Activated B cell treated with CpG ODN at 0.5 μM for 24 hours (primary cell): ENCODE measurements around the gene TRMT1. TPM values are rescaled to one million over a fixed set of nuclear protein-coding genes. Genes with fewer than 3 reads are reported as not detected.

Source experiments
- ATAC-seq: fragments of 200-7000 bp; cut with Tn5 transposase; one replicate; pipeline ENCODE4 v1.10.0; 2021; ENCODE audit warnings: low read depth, mild to moderate bottlenecking, moderate library complexity
- CTCF ChIA-PET: fragments of 350-600 bp; sonication (Branson Sonifier 250); formaldehyde crosslinking; loops from one replicate; lab custom pipeline; 2021; ENCODE audit warnings: antibody characterized with exemption; lab: Charles Lee
- POLR2A ChIA-PET: fragments of 350-600 bp; sonication (Branson Sonifier 250); formaldehyde crosslinking; loops from one replicate; lab custom pipeline; 2021; ENCODE audit warnings: antibody characterized with exemption; lab: Charles Lee
- DNase-seq: peaks from one replicate; pipeline ENCODE4 v3.0.0; 2022
- H3K27ac Mint-ChIP-seq: one replicate; pipeline ENCODE4 v1.8.0; 2020; ENCODE audit warnings: mixed read lengths
- H3K27me3 Mint-ChIP-seq: one replicate; pipeline ENCODE4 v1.8.0; 2021; ENCODE audit warnings: mixed read lengths
- H3K36me3 Mint-ChIP-seq: one replicate; pipeline ENCODE4 v1.8.0; 2021; ENCODE audit warnings: low read depth, mixed read lengths
- H3K4me1 Mint-ChIP-seq: one replicate; pipeline ENCODE4 v1.8.0; 2021; ENCODE audit warnings: mixed read lengths
- H3K4me3 Mint-ChIP-seq: one replicate; pipeline ENCODE4 v1.8.0; 2020; ENCODE audit warnings: mild to moderate bottlenecking, mixed read lengths
- H3K9me3 Mint-ChIP-seq: one replicate; pipeline ENCODE4 v1.8.0; 2020; ENCODE audit warnings: mixed read lengths
- CTCF ChIP-seq: fragments of 200-600 bp; IDR thresholded peaks from one replicate; pipeline ENCODE4 v1.8.0; 2022; ENCODE audit warnings: antibody characterized with exemption, mild to moderate bottlenecking
- intact Hi-C: fragments of 100-400 bp; cut with micrococcal nuclease; formaldehyde crosslinking; loops from one replicate; pipeline ENCODE4 v1.15.1; 2024
- total RNA-seq: library from RNA; stranded (reverse); gene quantifications from 2 replicates; pipeline ENCODE4 v1.2.3, GENCODE V29; 2022

Gene TRMT1
- total RNA-seq, 1 donor from 2014 or later, result 113 TPM

DNA sequence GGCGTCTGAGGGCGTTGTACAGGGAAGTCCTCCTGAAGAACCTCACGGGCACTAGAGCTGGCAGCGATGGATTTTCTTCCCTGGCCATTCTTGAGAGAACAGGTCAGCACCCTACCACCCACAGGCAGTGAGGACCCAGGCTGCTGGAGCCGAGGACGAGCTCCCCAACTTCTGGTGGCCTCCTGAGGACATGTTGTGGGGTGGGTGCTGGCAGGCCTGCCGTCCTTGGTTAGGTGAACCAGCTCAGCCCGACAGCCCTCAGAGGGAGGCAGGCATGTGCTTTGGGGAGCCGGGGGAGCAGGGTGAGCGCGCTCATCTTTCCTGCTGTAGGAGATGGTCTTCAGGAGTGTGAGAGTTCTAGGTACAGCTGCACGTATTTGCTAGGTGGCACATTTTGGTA, 29.2 kb downstream of the TRMT1 start:
- Mint-ChIP-seq H3K27ac (no peak overlapping the region), H3K4me1 (no peaks in the 10 kb centered on the region), H3K4me3 (no peak overlapping the region), H3K27me3 (peaks cover 6% of the 10 kb centered on the region), H3K9me3 (no peaks in the 10 kb centered on the region), H3K36me3 (no peaks in the 10 kb centered on the region)
- ChIA-PET POLR2A (interaction anchor here (0.6 kb wide), 1 partner anchor 90 kb away, joined by 8 read pairs; no protein-coding TSS in a partner anchor), CTCF (no interaction called here)
- TF ChIP-seq CTCF, result no peak
- ATAC-seq (no peak), DNase-seq (no peak)
- intact Hi-C loops, result no loop called here

DNA sequence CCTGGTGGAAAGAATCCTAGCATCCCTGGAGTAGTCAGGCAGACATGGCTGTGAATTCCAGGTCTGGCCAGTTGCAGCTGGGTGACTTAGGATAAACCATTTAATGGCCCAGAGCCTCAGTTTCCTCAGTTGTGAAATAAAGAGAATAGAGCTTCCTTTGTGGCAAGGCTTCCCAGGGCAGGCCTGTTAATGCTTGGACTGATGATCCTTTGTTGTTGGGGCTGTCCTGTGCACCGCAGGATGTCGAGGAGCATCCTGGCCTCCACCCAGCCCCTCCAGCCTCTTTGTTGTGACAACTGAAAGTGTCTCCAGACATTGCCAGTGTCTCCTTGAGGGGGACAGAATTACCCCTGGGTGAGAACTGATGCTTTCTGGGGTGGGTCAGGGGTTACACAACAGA, 30.2 kb downstream of the TRMT1 start:
- TF ChIP-seq CTCF, result no peak
- Mint-ChIP-seq H3K36me3 (no peaks in the 10 kb centered on the region), H3K4me1 (no peaks in the 10 kb centered on the region), H3K9me3 (no peaks in the 10 kb centered on the region), H3K27ac (no peak overlapping the region), H3K27me3 (peaks cover 6% of the 10 kb centered on the region), H3K4me3 (no peak overlapping the region)
- ChIA-PET POLR2A (interaction anchor here (0.6 kb wide), 2 partner anchors 111 to 115 kb away, joined by 3 to 7 read pairs; no protein-coding TSS in a partner anchor), CTCF (no interaction called here)
- intact Hi-C loops, result no loop called here
- DNase-seq, result no peak
- ATAC-seq, result no peak

GRCh38 chr19:13085666-13086065, 30.9 kb downstream of the TRMT1 start:
- no peaks in the 10 kb centered on the region for H3K36me3 Mint-ChIP-seq
- ChIA-PET POLR2A (interaction anchor here (0.6 kb wide), 1 partner anchor 114 kb away, joined by 3 read pairs; no protein-coding TSS in a partner anchor), CTCF (no interaction called here)
- H3K27ac Mint-ChIP-seq, result no peak overlapping the region
- H3K9me3 Mint-ChIP-seq, result no peaks in the 10 kb centered on the region
- peaks cover 6% of the 10 kb centered on the region for H3K27me3 Mint-ChIP-seq
- TF ChIP-seq CTCF, result no peak
- intact Hi-C loops, result no loop called here
- no peak overlapping the region for H3K4me3 Mint-ChIP-seq
- DNase-seq (no peak), ATAC-seq (no peak)
- no peaks in the 10 kb centered on the region for H3K4me1 Mint-ChIP-seq

GRCh38 chr19:13083627-13084026, 32.9 kb downstream of the TRMT1 start:
- Mint-ChIP-seq H3K27me3 (peaks cover 6% of the 10 kb centered on the region), H3K36me3 (no peaks in the 10 kb centered on the region), H3K4me1 (no peaks in the 10 kb centered on the region), H3K27ac (no peak overlapping the region), H3K4me3 (no peak overlapping the region), H3K9me3 (no peaks in the 10 kb centered on the region)
- TF ChIP-seq CTCF, result no peak
- no peak for DNase-seq
- no peak for ATAC-seq
- ChIA-PET POLR2A (no interaction called here), CTCF (interaction anchor here (0.9 kb wide), 1 partner anchor 10 kb away, joined by 3 read pairs; no protein-coding TSS in a partner anchor)
- intact Hi-C loops, result no loop called here

DNA sequence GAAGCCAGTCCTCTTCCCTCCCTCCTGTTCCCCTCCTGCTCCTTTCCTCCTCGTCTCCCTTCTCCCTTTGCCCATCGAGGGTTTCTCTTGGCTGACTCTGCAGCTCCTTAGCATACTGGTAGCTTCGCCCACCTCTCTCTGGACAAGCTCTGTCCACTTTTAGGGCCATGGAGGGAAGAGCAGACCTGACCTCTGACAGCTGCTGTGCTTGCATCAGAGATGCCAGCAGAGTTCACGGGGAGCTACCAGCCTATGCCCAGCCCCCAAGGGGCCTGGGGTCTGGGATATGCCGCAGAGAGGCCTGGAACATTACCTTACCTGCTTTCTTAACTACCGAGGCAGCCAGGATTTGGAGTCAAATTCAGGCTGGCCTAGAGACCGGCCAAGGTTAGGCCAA, 33.5 kb downstream of the TRMT1 start:
- H3K4me1 Mint-ChIP-seq, result no peaks in the 10 kb centered on the region
- H3K9me3 Mint-ChIP-seq, result no peaks in the 10 kb centered on the region
- ATAC-seq, result no peak
- peaks cover 4% of the 10 kb centered on the region for H3K27me3 Mint-ChIP-seq
- TF ChIP-seq CTCF, result no peak
- no peak for DNase-seq
- no peaks in the 10 kb centered on the region for H3K36me3 Mint-ChIP-seq
- CTCF ChIA-PET, result interaction anchor here (0.9 kb wide), 1 partner anchor 10 kb away, joined by 3 read pairs; no protein-coding TSS in a partner anchor
- POLR2A ChIA-PET, result no interaction called here
- intact Hi-C loops, result no loop called here
- no peak overlapping the region for H3K4me3 Mint-ChIP-seq
- H3K27ac Mint-ChIP-seq, result no peak overlapping the region
